Activated CD4-positive, alpha-beta memory T cell treated with anti-CD3 and anti-CD28 coated beads for 36 hours (primary cell): Measurements from ENCODE around the gene ANKS1B. TPM values are rescaled to one million over a fixed set of nuclear protein-coding genes. Genes with fewer than 3 reads are reported as not detected.
"Not testable (repeated sequence)": the region's sequence is repeated elsewhere in the genome, so short reads cannot be mapped to it uniquely, and the experiment has no call there.

Experiments
- CTCF ChIA-PET: fragments of 350-600 bp; sonication (Branson Sonifier 250); formaldehyde crosslinking; loops from one replicate; lab custom pipeline; 2021; ENCODE audit warnings: antibody characterized with exemption, inconsistent platforms; lab: Charles Lee
- POLR2A ChIA-PET: fragments of 350-600 bp; sonication (Branson Sonifier 250); formaldehyde crosslinking; loops from one replicate; lab custom pipeline; 2021; ENCODE audit warnings: antibody characterized with exemption; lab: Charles Lee
- DNase-seq: peaks from one replicate; pipeline ENCODE4 v3.0.0-alpha.2; 2020
- H3K27ac Mint-ChIP-seq: one replicate; pipeline ENCODE4 v1.8.0; 2021; ENCODE audit warnings: mixed read lengths
- H3K27me3 Mint-ChIP-seq: one replicate; pipeline ENCODE4 v1.8.0; 2021; ENCODE audit warnings: mixed read lengths
- H3K36me3 Mint-ChIP-seq: one replicate; pipeline ENCODE4 v1.8.0; 2021; ENCODE audit warnings: mixed read lengths
- H3K4me1 Mint-ChIP-seq: one replicate; pipeline ENCODE4 v1.8.0; 2021; ENCODE audit warnings: low read depth, mixed read lengths
- H3K4me3 Mint-ChIP-seq: one replicate; pipeline ENCODE4 v1.8.0; 2021; ENCODE audit warnings: mild to moderate bottlenecking, mixed read lengths
- H3K9me3 Mint-ChIP-seq: one replicate; pipeline ENCODE4 v1.8.0; 2021; ENCODE audit warnings: mixed read lengths
- intact Hi-C: fragments of 100-400 bp; cut with micrococcal nuclease; formaldehyde crosslinking; loops from one replicate; pipeline ENCODE4 v1.15.1; 2023
- total RNA-seq, 2 experiments: library from RNA; stranded (reverse); gene quantifications; one replicate each; pipeline ENCODE4 v1.2.3, GENCODE V29; 2021

ANKS1B gene
- total RNA-seq, 2 experiments from 2014 or later: 0.97 to 1.0 TPM

DNA sequence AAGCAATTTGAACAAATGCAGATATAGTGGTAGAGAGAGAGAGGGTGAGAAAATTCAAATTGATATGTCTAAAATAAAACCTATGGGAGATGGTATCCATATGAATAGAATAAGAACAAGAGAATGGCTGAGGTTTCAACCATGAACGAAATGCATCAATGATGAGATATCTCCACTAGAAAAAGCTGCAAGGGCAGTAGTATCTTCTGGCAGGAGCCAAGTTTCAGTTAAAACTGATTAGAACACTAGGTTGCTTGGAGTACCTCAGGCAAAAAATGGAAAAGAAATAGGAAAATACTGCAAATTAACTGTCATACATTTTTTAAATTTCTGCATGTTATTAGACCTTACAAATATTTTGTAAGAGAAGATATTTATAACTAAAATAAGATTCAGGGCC is 151.3 kb downstream of the ANKS1B start:
- no peaks in the 10 kb centered on the region for H3K4me1 Mint-ChIP-seq
- H3K27me3 Mint-ChIP-seq: no peaks in the 10 kb centered on the region
- no peak for DNase-seq
- CTCF ChIA-PET: no interaction called here
- no peaks in the 10 kb centered on the region for H3K9me3 Mint-ChIP-seq
- no peak overlapping the region for H3K27ac Mint-ChIP-seq
- POLR2A ChIA-PET: no interaction called here
- intact Hi-C loops: no loop called here
- H3K36me3 Mint-ChIP-seq: no peaks in the 10 kb centered on the region
- no peak overlapping the region for H3K4me3 Mint-ChIP-seq

DNA sequence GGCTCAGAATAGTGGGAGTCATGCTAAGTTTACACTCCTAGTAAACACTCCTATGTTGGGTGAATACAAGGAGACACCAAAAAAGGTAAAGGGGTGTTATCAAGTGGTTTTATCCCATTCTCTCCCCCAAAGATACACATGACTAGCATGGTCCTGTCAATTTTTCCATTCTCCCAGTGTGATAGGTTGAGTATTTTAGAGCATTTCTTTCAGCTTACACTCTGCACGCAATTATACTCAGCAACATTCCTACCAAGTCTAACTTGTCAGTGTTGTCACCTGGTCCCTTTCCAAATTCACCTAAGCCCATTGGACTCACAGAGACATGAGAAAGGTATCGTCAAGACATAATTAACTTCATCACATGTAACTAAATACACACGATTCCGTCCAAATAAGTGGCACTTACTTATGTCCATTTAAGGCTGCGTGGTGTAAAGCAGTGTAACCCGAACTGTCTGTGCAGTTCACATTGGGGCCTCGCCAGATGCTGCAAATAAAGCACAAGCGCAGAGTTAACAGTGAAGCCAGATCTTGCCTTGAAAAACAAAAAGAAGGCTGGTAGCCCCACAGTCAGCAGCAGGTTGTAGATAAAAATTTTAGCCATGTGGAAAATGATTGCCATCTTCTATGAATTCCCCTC is 159.7 kb downstream of the ANKS1B start:
- ChIA-PET POLR2A (no interaction called here), CTCF (no interaction called here)
- Mint-ChIP-seq H3K4me1 (no peaks in the 10 kb centered on the region), H3K27ac (no peak overlapping the region), H3K4me3 (no peak overlapping the region), H3K27me3 (no peaks in the 10 kb centered on the region), H3K36me3 (no peaks in the 10 kb centered on the region), H3K9me3 (peaks cover 2% of the 10 kb centered on the region)
- DNase-seq: no peak
- intact Hi-C loops: no loop called here

DNA sequence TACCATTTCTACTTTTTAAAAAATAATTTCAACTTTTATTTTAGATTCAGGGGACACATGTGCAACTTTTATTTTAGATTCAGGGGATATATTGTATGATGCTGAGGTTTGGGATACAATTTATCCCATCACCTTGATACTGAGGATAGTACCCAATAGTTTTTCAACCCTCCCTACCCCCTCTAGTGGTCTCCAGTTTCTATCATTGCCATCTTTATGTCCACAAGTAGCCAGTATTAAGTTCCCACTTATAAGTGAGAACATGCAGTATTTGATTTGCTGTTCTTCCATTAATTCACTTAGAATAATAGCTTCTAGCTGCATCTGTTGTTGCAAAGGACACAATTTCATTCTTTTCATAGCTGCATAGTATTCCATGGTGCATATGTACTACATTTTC is 162.5 kb downstream of the ANKS1B start:
- ChIA-PET POLR2A (no interaction called here), CTCF (no interaction called here)
- Mint-ChIP-seq H3K9me3 (peaks cover 2% of the 10 kb centered on the region), H3K27ac (no peak overlapping the region), H3K36me3 (no peaks in the 10 kb centered on the region), H3K27me3 (no peaks in the 10 kb centered on the region), H3K4me3 (no peak overlapping the region), H3K4me1 (no peaks in the 10 kb centered on the region)
- DNase-seq: no peak
- intact Hi-C loops: no loop called here

DNA sequence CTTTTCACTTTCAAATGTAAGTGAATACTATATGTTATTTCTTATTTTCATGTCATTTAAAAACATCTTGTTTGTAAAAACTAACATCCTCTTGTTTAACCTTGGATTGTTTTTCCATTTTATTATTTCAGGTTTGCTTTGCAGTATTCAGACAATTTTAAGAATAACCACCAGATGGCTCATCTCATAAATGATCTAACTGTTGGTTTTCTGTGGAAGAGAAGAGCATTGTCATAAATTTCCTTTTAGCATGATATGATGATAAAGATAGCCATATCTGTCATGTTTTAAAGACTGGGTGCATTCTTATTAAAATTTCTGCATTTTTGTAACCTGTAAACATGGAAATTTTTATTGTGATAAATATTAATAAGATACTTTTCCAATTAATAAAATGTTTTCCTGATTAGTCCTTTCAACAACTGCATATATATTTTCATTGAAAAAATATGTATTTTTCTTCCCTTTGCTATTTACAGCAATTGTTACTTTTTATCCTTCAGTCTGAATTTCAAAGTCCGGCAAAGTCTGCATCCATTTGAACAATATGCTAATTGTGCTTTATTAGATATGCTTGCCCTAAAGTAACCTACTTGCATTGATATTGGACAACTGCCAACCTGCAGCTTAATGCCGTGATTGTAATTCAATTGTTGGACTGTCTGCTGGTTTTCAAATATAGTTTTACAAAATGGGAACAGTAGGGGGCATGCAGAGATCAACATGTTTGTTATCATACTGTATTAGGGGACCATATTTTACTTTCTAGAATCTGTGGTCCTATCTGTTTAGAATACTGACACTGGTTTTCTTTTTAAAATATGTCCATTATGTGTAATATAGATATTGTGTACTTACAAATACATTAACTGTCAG is 173.8 kb downstream of the ANKS1B start:
- H3K4me1 Mint-ChIP-seq: no peaks in the 10 kb centered on the region
- no peaks in the 10 kb centered on the region for H3K27me3 Mint-ChIP-seq
- H3K27ac Mint-ChIP-seq: no peak overlapping the region
- CTCF ChIA-PET: no interaction called here
- no peak overlapping the region for H3K4me3 Mint-ChIP-seq
- POLR2A ChIA-PET: no interaction called here
- intact Hi-C loops: no loop called here
- no peaks in the 10 kb centered on the region for H3K36me3 Mint-ChIP-seq
- no peaks in the 10 kb centered on the region for H3K9me3 Mint-ChIP-seq
- DNase-seq: no peak

DNA sequence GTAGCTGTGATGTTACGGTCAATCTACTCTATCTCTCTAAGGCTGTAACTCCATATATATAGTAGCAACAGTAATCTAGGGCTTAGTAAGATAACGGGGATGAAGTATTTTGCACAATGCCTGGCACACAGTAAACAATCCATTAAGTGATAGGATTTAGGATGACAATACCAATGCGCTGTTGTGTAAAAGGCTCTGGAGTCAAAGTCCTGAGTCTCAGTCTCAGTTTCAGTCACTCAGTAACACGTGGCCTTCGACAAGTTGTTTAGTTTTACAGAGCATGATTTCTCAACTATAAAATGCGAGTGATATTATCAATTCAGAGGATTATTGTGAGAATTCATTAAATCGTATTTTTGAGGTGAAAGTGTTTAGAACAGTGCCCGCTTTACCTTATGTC is 174.8 kb downstream of the ANKS1B start:
- no peak overlapping the region for H3K4me3 Mint-ChIP-seq
- H3K27ac Mint-ChIP-seq: no peak overlapping the region
- H3K36me3 Mint-ChIP-seq: no peaks in the 10 kb centered on the region
- H3K9me3 Mint-ChIP-seq: no peaks in the 10 kb centered on the region
- DNase-seq: no peak
- POLR2A ChIA-PET: no interaction called here
- no peaks in the 10 kb centered on the region for H3K27me3 Mint-ChIP-seq
- no peaks in the 10 kb centered on the region for H3K4me1 Mint-ChIP-seq
- CTCF ChIA-PET: no interaction called here
- intact Hi-C loops: no loop called here

DNA sequence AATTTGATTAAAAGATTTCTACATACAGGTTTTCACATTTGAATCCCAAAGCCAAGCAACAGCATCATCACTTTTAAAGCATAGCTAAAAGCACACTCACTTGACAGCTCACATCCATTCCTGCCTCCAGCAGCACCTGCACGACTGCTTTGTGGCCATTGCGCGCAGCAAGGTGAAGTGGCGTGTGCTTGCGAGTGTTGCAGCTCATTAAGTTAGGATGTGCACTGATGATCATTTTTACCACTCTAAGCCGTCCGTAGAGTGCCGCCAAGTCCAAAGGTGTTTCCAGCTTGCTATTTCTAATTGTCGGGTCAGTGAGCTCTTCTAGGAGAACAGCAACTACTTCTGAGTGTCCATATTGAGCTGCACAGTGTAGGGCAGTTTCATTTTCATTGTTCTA is 178.4 kb downstream of the ANKS1B start:
- no peaks in the 10 kb centered on the region for H3K9me3 Mint-ChIP-seq
- no peaks in the 10 kb centered on the region for H3K27me3 Mint-ChIP-seq
- no peaks in the 10 kb centered on the region for H3K36me3 Mint-ChIP-seq
- no peaks in the 10 kb centered on the region for H3K4me1 Mint-ChIP-seq
- H3K27ac Mint-ChIP-seq: no peak overlapping the region
- DNase-seq: no peak
- no peak overlapping the region for H3K4me3 Mint-ChIP-seq
- ChIA-PET CTCF (no interaction called here), POLR2A (no interaction called here)
- intact Hi-C loops: no loop called here

DNA sequence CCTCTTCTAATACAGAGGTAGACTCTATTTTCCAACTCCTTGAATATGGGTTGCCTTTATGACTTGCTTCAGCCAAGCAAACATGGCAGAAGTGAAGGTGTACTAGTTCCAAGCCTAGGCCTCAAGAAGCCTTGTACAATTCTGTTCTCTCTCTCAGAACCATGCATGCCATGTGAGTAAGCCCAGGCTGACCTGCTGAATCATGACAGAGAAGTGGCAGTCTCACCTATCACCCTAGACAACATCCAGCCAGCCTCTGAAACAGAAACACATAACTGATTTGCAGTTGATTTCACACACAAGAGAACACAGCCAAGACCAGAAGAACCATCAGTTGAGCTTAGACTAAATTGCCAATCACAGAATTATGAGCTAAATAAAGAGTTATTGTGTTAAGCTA is 180.0 kb downstream of the ANKS1B start:
- H3K4me3 Mint-ChIP-seq: no peak overlapping the region
- DNase-seq: no peak
- POLR2A ChIA-PET: no interaction called here
- no peaks in the 10 kb centered on the region for H3K9me3 Mint-ChIP-seq
- H3K36me3 Mint-ChIP-seq: no peaks in the 10 kb centered on the region
- intact Hi-C loops: no loop called here
- no peaks in the 10 kb centered on the region for H3K4me1 Mint-ChIP-seq
- H3K27me3 Mint-ChIP-seq: no peaks in the 10 kb centered on the region
- no peak overlapping the region for H3K27ac Mint-ChIP-seq
- CTCF ChIA-PET: no interaction called here

DNA sequence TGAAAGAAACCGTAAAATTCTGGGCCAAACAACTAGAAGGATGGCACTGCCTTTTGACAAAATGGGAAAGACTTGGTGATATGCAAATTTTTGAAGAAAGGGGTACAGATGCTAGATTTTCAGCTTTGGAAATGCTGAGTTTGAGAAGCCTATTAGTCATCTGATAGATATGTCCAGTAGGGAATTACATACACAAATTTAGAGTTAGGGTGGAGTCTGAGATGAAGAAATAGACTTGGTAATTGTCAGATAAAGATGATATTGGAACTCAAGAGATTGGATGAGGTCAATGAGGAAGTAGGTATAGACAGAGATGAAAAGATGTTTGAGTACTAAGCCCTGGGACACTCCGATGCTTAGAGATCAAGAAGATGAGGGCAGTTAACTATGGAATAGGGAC is 184.1 kb downstream of the ANKS1B start:
- Mint-ChIP-seq H3K4me3 (no peak overlapping the region), H3K36me3 (no peaks in the 10 kb centered on the region), H3K27me3 (no peaks in the 10 kb centered on the region), H3K4me1 (no peaks in the 10 kb centered on the region), H3K27ac (no peak overlapping the region), H3K9me3 (no peaks in the 10 kb centered on the region)
- ChIA-PET CTCF (no interaction called here), POLR2A (no interaction called here)
- intact Hi-C loops: no loop called here
- no peak for DNase-seq

DNA sequence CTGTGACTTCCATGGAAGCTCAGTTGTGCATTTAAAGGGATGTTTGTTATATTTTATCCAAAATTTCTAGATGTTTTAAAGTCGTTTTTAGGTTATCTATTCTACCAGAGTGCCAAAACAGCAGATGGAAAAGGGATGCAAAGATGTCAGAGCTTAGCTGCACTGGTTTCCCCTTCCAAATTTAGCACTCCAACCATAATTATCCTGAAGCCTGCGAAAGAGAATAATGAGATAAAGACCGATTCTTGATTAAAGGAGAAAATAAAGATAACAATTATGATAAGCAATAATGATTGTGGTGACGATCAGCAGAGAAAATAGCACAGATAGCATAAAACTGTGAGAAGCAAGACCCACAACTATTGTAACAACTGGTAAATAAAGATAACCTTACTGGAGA is 186.8 kb downstream of the ANKS1B start:
- H3K27ac Mint-ChIP-seq, H3K4me3 Mint-ChIP-seq, POLR2A ChIA-PET, H3K36me3 Mint-ChIP-seq, intact Hi-C loops, H3K4me1 Mint-ChIP-seq, H3K27me3 Mint-ChIP-seq, CTCF ChIA-PET, DNase-seq: not testable (repeated sequence)
- peaks cover 13% of the 10 kb centered on the region for H3K9me3 Mint-ChIP-seq

DNA sequence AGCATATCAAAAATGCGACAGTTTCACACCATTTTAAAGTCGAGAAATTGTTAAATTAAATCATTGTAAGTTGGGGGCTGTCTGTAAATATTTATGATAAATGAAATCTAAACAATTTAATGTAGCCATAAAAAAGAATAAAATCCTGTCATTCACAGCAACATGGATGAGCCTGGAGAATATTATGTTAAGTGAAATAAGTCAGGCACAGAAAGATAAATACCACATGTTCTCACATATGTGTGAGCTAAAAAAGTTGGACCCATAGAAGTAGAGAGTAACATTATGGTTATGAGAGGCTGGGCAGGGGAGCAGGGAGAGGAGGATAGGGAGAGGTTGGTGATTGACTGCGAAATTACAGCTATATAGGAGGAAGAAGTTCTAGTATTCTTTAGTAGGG is 201.3 kb downstream of the ANKS1B start:
- Mint-ChIP-seq H3K9me3 (no peaks in the 10 kb centered on the region), H3K36me3 (no peaks in the 10 kb centered on the region), H3K27me3 (no peaks in the 10 kb centered on the region), H3K4me3 (no peak overlapping the region), H3K4me1 (no peaks in the 10 kb centered on the region), H3K27ac (no peak overlapping the region)
- ChIA-PET POLR2A (no interaction called here), CTCF (no interaction called here)
- DNase-seq: no peak
- intact Hi-C loops: no loop called here

DNA sequence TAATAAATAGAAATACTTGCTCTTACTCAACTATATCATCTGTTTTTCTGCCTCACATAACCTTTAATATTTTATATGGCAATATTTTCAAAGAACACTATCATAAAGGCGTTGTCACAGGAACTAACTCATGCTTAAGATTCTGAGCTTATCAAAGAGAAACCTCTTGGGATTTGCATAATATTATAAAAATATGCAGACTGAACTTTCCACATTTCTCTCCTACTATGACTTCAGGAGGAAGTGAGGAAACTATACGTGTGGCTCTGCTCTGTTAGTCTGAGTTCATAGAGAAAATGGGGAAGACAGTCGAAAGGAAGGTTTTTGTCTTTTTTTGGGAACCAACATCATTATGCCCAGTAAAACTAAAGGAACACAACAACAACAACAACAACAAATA is 212.5 kb downstream of the ANKS1B start:
- Mint-ChIP-seq H3K9me3 (peaks cover 2% of the 10 kb centered on the region), H3K27ac (no peak overlapping the region), H3K27me3 (no peaks in the 10 kb centered on the region), H3K4me3 (no peak overlapping the region), H3K4me1 (no peaks in the 10 kb centered on the region), H3K36me3 (no peaks in the 10 kb centered on the region)
- POLR2A ChIA-PET: no interaction called here
- no peak for DNase-seq
- CTCF ChIA-PET: no interaction called here
- intact Hi-C loops: no loop called here

DNA sequence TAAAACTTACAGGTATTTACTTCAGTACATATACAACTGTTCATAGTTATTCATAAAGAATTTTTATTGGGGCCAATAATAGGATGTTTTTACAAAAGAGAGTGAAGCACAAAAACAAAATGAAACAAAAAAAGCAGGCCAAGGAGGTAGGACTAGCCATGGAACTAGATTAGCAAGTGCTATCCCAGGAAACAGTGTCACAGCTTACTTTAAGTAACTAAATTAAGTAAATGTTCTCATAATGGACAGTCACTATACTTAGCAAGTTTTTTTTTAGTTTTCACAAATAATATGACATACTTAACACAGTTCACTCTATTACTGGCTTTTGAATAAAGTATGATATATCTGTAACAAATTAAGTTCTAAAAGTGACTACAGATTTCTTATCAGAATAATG is 213.1 kb downstream of the ANKS1B start:
- intact Hi-C loops: no loop called here
- ChIA-PET POLR2A (no interaction called here), CTCF (no interaction called here)
- no peaks in the 10 kb centered on the region for H3K27me3 Mint-ChIP-seq
- H3K4me1 Mint-ChIP-seq: no peaks in the 10 kb centered on the region
- H3K9me3 Mint-ChIP-seq: no peaks in the 10 kb centered on the region
- no peak overlapping the region for H3K27ac Mint-ChIP-seq
- H3K4me3 Mint-ChIP-seq: no peak overlapping the region
- no peaks in the 10 kb centered on the region for H3K36me3 Mint-ChIP-seq
- DNase-seq: no peak
